NCI-H2081 treated with DMSO at 0.1 percent for 48 hours (cell line): ENCODE results near the gene AEN.

Experiments used
- DNase-seq: peaks from one replicate; lab custom pipeline; 2025; lab: John Stamatoyannopoulos, UW

AEN gene

GRCh38 chr15:88678755-88679154 is 57.6 kb downstream of the AEN start:
- DNase-seq, result no peak

GRCh38 chr15:88680241-88681001 is 59.3 kb downstream of the AEN start:
- no peak for DNase-seq

GRCh38 chr15:88681610-88682221 is 60.6 kb downstream of the AEN start:
- no peak for DNase-seq
